A549 (cell line): ENCODE data around the gene KLRD1. TPM values are rescaled to one million over a fixed set of nuclear protein-coding genes. Genes with fewer than 3 reads are reported as not detected.

Experiments
- ATAC-seq, 2 experiments: fragments of 200-7000 bp in 1 of 2; fragments of >200 bp in 1 of 2; cut with Nextera tagmentation in 1 of 2; cut with Tn5 transposase in 1 of 2; 3 replicates each; pipeline versions ENCODE4 v1.8.0 to v1.9.1; 2018 to 2020; ENCODE audit warnings: mild to moderate bottlenecking in 1 of 2, moderate library complexity in 1 of 2
- CTCF ChIA-PET: fragments of 300-600 bp; sonication (Branson Sonifier 250); formaldehyde crosslinking; extraction: SDS; loops from one replicate; lab custom pipeline; 2021; ENCODE audit warnings: antibody characterized with exemption, inconsistent platforms; lab: Yijun Ruan, JAX
- POLR2A ChIA-PET: fragments of 350-600 bp; formaldehyde crosslinking; extraction: SDS; loops from one replicate; lab custom pipeline; 2021; ENCODE audit warnings: antibody characterized with exemption, inconsistent platforms; lab: Yijun Ruan, JAX
- DNase-seq, 2 experiments: peaks; one replicate each; pipeline versions ENCODE4 v3.0.0 to v3.0.0-alpha.2; 2011 to 2016; ENCODE audit warnings: low read depth in 1 of 2, low spot score in 1 of 2
- FAIRE-seq: peaks from 2 replicates; lab custom pipeline; 2011; peaks lifted over from hg19 to GRCh38; lab: Jason Lieb, UNC
- H3K27ac ChIP-seq, 2 experiments: fragments of >200 bp; sonication (Bioruptor Twin); formaldehyde crosslinking; 3 replicates each; pipeline ENCODE4 v1.5.1; 2016 to 2017
- H3K4me1 ChIP-seq: fragments of >200 bp; sonication (Bioruptor Twin); formaldehyde crosslinking; 3 replicates; pipeline ENCODE4 v1.6.1; 2016
- H3K4me2 ChIP-seq: fragments of >200 bp; sonication (Bioruptor Twin); formaldehyde crosslinking; 3 replicates; pipeline ENCODE4 v1.6.1; 2016
- H3K4me3 ChIP-seq: fragments of >200 bp; sonication (Bioruptor Twin); formaldehyde crosslinking; 3 replicates; pipeline ENCODE4 v1.5.1; 2016
- H3K9me3 ChIP-seq: fragments of >200 bp; sonication (Bioruptor Twin); formaldehyde crosslinking; 3 replicates; pipeline ENCODE4 v1.6.1; 2016
- BCL3 ChIP-seq: fragments of >200 bp; sonication (Bioruptor Twin); formaldehyde crosslinking; IDR thresholded peaks from 3 replicates; pipeline ENCODE4 v1.6.1; 2016
- CBX2 ChIP-seq: fragments of 200-600 bp; sonication (generic); IDR thresholded peaks from 2 replicates; pipeline ENCODE4 v1.6.1; 2016; ENCODE audit warnings: low read depth, mild to moderate bottlenecking, borderline replicate concordance
- CBX8 ChIP-seq: fragments of 200-600 bp; sonication (generic); IDR thresholded peaks from 2 replicates; pipeline ENCODE4 v1.6.1; 2016
- CEBPB ChIP-seq, 2 experiments: fragments of >200 bp in 1 of 2; sonication (Bioruptor Twin) in 1 of 2; formaldehyde crosslinking in 1 of 2; IDR thresholded peaks; 2 replicates each; pipeline ENCODE4 v1.6.1; 2012 to 2016
- CHD4 ChIP-seq: fragments of 200-600 bp; sonication (generic); IDR thresholded peaks from 2 replicates; pipeline ENCODE4 v1.6.1; 2016; ENCODE audit warnings: antibody characterized with exemption, mild to moderate bottlenecking, borderline replicate concordance
- CTCF ChIP-seq: fragments of >200 bp; sonication (Bioruptor Twin); formaldehyde crosslinking; IDR thresholded peaks from 3 replicates; pipeline ENCODE4 v1.5.1; 2016
- EHMT2 ChIP-seq: fragments of 200-600 bp; sonication (generic); IDR thresholded peaks from 2 replicates; pipeline ENCODE4 v1.6.1; 2016; ENCODE audit warnings: antibody characterized with exemption, low read depth, mild to moderate bottlenecking, moderate library complexity
- FOSB ChIP-seq: fragments of 250-450 bp; sonication (Bioruptor Pico); IDR thresholded peaks from 2 replicates; pipeline ENCODE4 v1.5.0; 2020; ENCODE audit warnings: mild to moderate bottlenecking, moderate library complexity
- GATA3 ChIP-seq: IDR thresholded peaks from 2 replicates; pipeline ENCODE4 v1.6.1; 2012; ENCODE audit warnings: borderline replicate concordance
- HDAC2 ChIP-seq: fragments of 200-600 bp; sonication (generic); IDR thresholded peaks from 2 replicates; pipeline ENCODE4 v1.6.1; 2016
- HES2 ChIP-seq: fragments of >200 bp; sonication (Bioruptor Twin); formaldehyde crosslinking; IDR thresholded peaks from 2 replicates; pipeline ENCODE4 v1.6.1; 2016
- HMGXB4 ChIP-seq: fragments of 250-450 bp; sonication (Bioruptor Pico); IDR thresholded peaks from 2 replicates; pipeline ENCODE4 v1.5.0; 2021; ENCODE audit warnings: mild to moderate bottlenecking, moderate library complexity, borderline replicate concordance
- HOXB13 ChIP-seq: fragments of 250-450 bp; sonication (Bioruptor Pico); IDR thresholded peaks from 2 replicates; pipeline ENCODE4 v1.5.0; 2020; ENCODE audit warnings: low read depth, mild to moderate bottlenecking, moderate library complexity
- HOXB5 ChIP-seq: fragments of 250-450 bp; sonication (Bioruptor Pico); IDR thresholded peaks from 2 replicates; pipeline ENCODE4 v1.5.0; 2020; ENCODE audit warnings: mild to moderate bottlenecking, moderate library complexity
- KDM5A ChIP-seq: fragments of 200-600 bp; sonication (generic); IDR thresholded peaks from 2 replicates; pipeline ENCODE4 v1.6.1; 2016; ENCODE audit warnings: antibody characterized with exemption, mild to moderate bottlenecking
- MAFK ChIP-seq: fragments of 450-650 bp; IDR thresholded peaks from 2 replicates; pipeline ENCODE4 v1.6.1; 2014; ENCODE audit not compliant: partially characterized antibody
- MAX ChIP-seq: IDR thresholded peaks from 2 replicates; pipeline ENCODE4 v1.6.1; 2012
- MAZ ChIP-seq: fragments of 150-350 bp; IDR thresholded peaks from 2 replicates; pipeline ENCODE4 v1.6.1; 2014; ENCODE audit warnings: antibody characterized with exemption, low read depth, low read length, borderline replicate concordance
- NR3C1 ChIP-seq: fragments of >200 bp; sonication (Bioruptor Twin); formaldehyde crosslinking; IDR thresholded peaks from 3 replicates; pipeline ENCODE4 v1.6.1; 2017
- PBX3 ChIP-seq: IDR thresholded peaks from 2 replicates; pipeline ENCODE4 v1.6.1; 2012
- POLR2AphosphoS2 ChIP-seq: conservative IDR thresholded peaks from 2 replicates; pipeline ENCODE4 v1.6.1; 2012; ENCODE audit warnings: low read length, improper control_type of control experiment, inconsistent platforms
- RARB ChIP-seq: fragments of 250-450 bp; sonication (Bioruptor Pico); IDR thresholded peaks from 2 replicates; pipeline ENCODE4 v1.8.0; 2021; ENCODE audit warnings: mild to moderate bottlenecking, moderate library complexity
- RCOR1 ChIP-seq: fragments of 150-350 bp; IDR thresholded peaks from 2 replicates; pipeline ENCODE4 v1.6.1; 2014; ENCODE audit warnings: antibody characterized with exemption, low read length, low read depth
- TFCP2L1 ChIP-seq: fragments of 250-450 bp; sonication (Bioruptor Pico); IDR thresholded peaks from 2 replicates; pipeline ENCODE4 v1.5.0; 2021; ENCODE audit warnings: mild to moderate bottlenecking
- USF2 ChIP-seq: fragments of 450-650 bp; IDR thresholded peaks from 2 replicates; pipeline ENCODE4 v1.6.1; 2014; ENCODE audit warnings: antibody characterized with exemption
- ZC3H11A ChIP-seq: fragments of 450-650 bp; IDR thresholded peaks from 2 replicates; pipeline ENCODE4 v1.6.1; 2014; ENCODE audit warnings: antibody characterized with exemption, mild to moderate bottlenecking
- ZSCAN20 ChIP-seq: fragments of 250-450 bp; sonication (Bioruptor Pico); IDR thresholded peaks from 2 replicates; pipeline ENCODE4 v1.8.0; 2022; ENCODE audit warnings: mild to moderate bottlenecking, moderate library complexity
- WGBS: methylation state at CpG from one replicate; pipeline ENCODE4 v1.1.6; 2017; ENCODE audit errors: missing lambda C conversion rate; 5-methylcytosine and 5-hydroxymethylcytosine counted together
- polyA plus RNA-seq, 4 experiments: library from polyadenylated mRNA; depleted of rRNA in 3 of 4; stranded (reverse); fragments of >200 nt; fragmentation: RNase III in 1 of 4; extraction: RNeasy Plus Mini Kit Qiagen cat#74134 plus additional on column Dnase treatment in 1 of 4; gene quantifications; 2 replicates in 3 of 4; 3 replicates in 1 of 4; pipeline ENCODE4 v1.2.3, GENCODE V29; 2011 to 2017

Gene KLRD1
- polyA plus RNA-seq, 2 of the 4 experiments (the other 2 are of a cell fraction) = 0.01 TPM; not detected in 1

GRCh38 chr12:10305411-10305810, 2.3 kb upstream of the KLRD1 start:
- 72% methylated on average over 5 of the region's 5 CpGs for WGBS
- CTCF ChIA-PET = no interaction called here
- no peak for ATAC-seq

GRCh38 chr12:10310926-10311720, 3.5 kb downstream of the KLRD1 start:
- no peak overlapping the region for H3K4me2 ChIP-seq
- H3K27ac ChIP-seq = no peak overlapping the region
- ChIA-PET CTCF (no interaction called here), POLR2A (no interaction called here)
- no peak overlapping the region for H3K4me3 ChIP-seq
- FAIRE-seq (peak; percentile 23), ATAC-seq (no peak), DNase-seq (no peak)
- no peaks in the 10 kb centered on the region for H3K9me3 ChIP-seq
- 52% methylated on average over 4 of the region's 4 CpGs for whole genome bisulfite sequencing
- TF ChIP-seq ZC3H11A (no peak), KDM5A (no peak), HDAC2 (no peak), HOXB13 (CRISPR knock-in tag) (no peak), MAZ (no peak), MAFK (no peak), CTCF (no peak), ZSCAN20 (CRISPR knock-in tag) (no peak), GATA3 (no peak)
- no peaks in the 10 kb centered on the region for H3K4me1 ChIP-seq

More at GRCh38 chr12:10305411-10305810, 2.3 kb upstream of the KLRD1 start:
- no peak for FAIRE-seq
- Histone ChIP-seq H3K4me2 (no peak overlapping the region), H3K9me3 (0 out of 3 replicates have a peak, but pooled peaks cover 5% of the 10 kb centered on the region), H3K27ac (no peak overlapping the region), H3K4me3 (no peak overlapping the region), H3K4me1 (no peaks in the 10 kb centered on the region)
- POLR2A ChIA-PET = no interaction called here
- TF ChIP-seq HOXB5 (CRISPR knock-in tag) (no peak), MAFK (no peak), PBX3 (no peak), CEBPB (IDR thresholded peaks at IDR 0.05) (no peak), HMGXB4 (CRISPR knock-in tag) (no peak), POLR2AphosphoS2 (no peak)
- DNase-seq = no peak

- ATAC-seq = no peak
- Histone ChIP-seq H3K27ac (no peak overlapping the region), H3K9me3 (no peaks in the 10 kb centered on the region), H3K4me1 (no peaks in the 10 kb centered on the region), H3K4me3 (no peak overlapping the region), H3K4me2 (no peak overlapping the region)
- ChIA-PET CTCF (no interaction called here), POLR2A (no interaction called here)
- DNase-seq = no peak
- 82% methylated on average over 2 of the region's 2 CpGs for WGBS
- no peak for FAIRE-seq
- TF ChIP-seq HES2 (no peak), CHD4 (no peak), NR3C1 (no peak), USF2 (no peak), TFCP2L1 (CRISPR knock-in tag) (no peak), FOSB (CRISPR knock-in tag) (no peak), CBX2 (no peak), RCOR1 (no peak), MAX (no peak), RARB (CRISPR knock-in tag) (no peak), BCL3 (no peak), EHMT2 (no peak), CBX8 (no peak)
Observed at GRCh38 chr12:10319388-10319787, 11.7 kb downstream of the KLRD1 start.
